NOMO-1 treated with dmso at 0.1 percent for 144 hours (cell line): ENCODE results near the gene MIP.
"Not testable (repeated sequence)": the region's sequence is repeated elsewhere in the genome, so short reads cannot be mapped to it uniquely, and the experiment has no call there.

Source experiments
- DNase-seq: peaks from one replicate; lab custom pipeline; 2025; ENCODE audit not compliant: unreplicated experiment; lab: John Stamatoyannopoulos, UW

MIP gene

GRCh38 chr12:56411781-56412639 is 42.4 kb downstream of the MIP start:
- no peak for DNase-seq

GRCh38 chr12:56410768-56411167 is 43.7 kb downstream of the MIP start:
- DNase-seq: no peak

GRCh38 chr12:56408799-56409417 is 45.5 kb downstream of the MIP start:
- no peak for DNase-seq

- not testable (repeated sequence) for DNase-seq
Observed at GRCh38 chr12:56404227-56404626, 50.2 kb downstream of the MIP start.

- not testable (repeated sequence) for DNase-seq
Observed at GRCh38 chr12:56401612-56402011, 52.8 kb downstream of the MIP start.

- DNase-seq: not testable (repeated sequence)
Observed at GRCh38 chr12:56401125-56401524, 53.3 kb downstream of the MIP start.
